ENCODE results near the gene CIAO1.
"Not testable (repeated sequence)": the region's sequence is repeated elsewhere in the genome, so short reads cannot be mapped to it uniquely, and the experiment has no call there.

The CIAO1 gene

GRCh38 chr2:96265840-96266679 lies at the start of gene CIAO1, which contains the start of gene TMEM127:
Gene CIAO1 (plus strand): TSS chr2:96266225. CDS start chr2:96266351, 126 bp downstream.
Gene TMEM127 (minus strand): TSS chr2:96265997. CDS start chr2:96265381, 616 bp downstream.
- peak; percentile 98 for DNase-seq

DNA sequence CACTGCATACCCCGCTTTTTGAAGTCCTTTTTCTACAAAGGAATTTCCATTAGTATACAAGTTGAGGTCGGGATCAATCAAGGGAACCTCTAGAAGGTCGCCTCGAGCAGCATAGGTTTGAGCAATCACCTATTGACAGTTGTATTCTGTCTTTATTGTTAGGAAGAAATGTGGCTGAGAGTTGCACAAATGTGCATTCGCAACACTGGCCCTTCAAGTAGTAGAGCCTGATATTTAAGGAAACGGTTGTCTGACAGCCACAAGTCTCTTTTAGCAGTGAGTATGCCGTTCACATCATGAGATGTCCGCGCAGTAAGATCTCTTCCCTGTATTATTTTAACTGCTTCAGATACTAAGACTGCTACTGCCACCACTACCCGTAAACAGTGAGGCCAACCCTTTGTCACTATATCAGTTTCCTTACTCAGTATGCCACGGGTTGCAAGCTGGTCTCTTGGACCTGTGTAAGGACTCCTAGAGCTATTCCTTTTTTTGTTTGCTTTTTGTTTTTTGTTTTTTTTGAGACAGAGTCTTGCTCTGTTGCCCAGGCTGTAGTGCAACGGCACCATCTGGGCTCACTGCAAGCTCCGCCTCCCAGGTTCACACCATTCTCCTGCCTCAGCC lies 47.4 kb upstream of the CIAO1 start:
- no peak for DNase-seq

DNA sequence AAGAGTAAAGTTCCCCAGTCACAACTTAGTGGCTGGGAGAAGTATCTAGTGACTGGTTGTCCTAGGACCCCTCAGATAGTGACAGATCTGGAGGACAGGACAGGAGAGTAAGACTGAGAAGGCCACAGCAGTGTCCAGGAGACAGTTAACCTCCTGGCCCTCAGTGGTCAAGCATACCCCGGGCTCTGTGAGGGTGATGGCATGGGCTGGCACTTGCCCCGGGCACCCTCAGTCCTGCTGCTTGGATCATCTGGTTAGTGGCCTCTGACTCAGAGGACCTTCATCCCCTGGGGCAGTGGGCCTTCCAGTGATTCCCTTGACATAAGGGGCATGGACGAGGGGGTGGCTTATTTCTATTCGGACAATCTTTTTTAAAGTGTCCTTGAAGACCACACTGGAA lies 46.1 kb upstream of the CIAO1 start:
- not testable (repeated sequence) for DNase-seq

- not testable (repeated sequence) for DNase-seq
Measured at GRCh38 chr2:96221106-96221505, 44.9 kb upstream of the CIAO1 start.

DNA sequence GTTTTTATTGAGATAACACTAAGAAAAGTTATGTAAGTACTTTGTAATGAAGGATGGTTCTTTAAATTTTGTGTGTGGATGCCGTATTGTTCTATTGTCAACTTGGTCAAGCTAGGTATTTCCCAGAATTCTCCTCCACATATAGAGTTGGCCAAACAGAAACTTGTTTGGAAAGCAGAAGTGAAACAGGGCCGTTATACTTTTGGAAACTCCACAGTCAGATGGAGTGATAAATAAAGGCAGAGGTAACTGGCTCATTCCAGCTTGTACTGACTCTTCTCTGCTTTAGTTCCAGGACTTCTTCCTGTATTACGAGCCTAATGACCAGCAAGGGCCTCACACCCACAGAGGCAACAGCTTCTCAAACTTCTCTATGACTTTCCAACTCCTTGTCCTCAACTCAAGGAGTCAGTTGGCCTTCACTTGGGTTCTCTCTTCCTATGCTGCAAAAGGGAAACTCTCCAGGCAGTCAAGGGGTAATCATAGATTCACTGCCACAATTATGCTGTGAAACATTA lies 41.0 kb upstream of the CIAO1 start:
- DNase-seq = no peak

DNA sequence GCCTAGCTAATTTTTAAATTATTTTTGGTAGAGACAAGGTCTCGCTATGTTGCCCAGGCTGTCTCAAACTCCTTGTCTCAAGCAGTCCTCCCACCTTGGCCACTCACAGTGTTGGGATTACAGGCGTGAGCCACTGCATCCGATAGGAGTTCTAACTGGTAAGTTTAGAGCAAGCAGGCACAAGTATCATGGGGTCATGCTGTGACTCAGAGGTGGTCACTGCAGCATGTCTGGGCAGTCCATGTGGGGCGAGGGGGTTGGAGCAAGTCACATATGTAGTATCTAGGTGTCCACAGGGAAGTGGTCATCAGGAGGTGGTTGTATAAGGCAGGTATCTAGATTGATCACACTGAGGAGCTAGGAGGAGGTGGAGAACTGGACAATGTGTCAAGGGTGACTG lies 34.7 kb upstream of the CIAO1 start:
- DNase-seq = no peak

- no peak for DNase-seq
Measured at GRCh38 chr2:96233436-96233835, 32.6 kb upstream of the CIAO1 start.

DNA sequence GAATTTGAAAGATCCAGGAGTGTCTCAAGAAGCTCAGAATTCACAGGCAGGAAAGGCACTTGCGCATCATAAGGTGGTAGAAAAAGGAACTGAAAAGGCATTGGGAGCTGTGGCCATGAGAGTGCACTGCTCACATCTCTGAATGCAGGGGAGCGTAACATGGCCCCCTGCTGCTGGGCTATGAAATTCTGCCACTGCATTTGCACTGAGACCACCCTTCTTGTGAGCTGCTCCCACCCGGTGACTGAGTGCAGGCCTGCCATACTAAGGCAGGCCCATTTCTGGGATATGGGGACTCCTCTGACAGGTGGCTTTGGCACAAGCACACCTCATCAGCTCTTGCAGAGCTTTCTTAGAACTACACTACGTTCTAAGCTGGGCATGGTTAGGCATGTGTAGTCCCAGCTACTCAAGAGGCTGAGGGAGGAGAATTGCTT lies 32.1 kb upstream of the CIAO1 start:
- no peak for DNase-seq

DNA sequence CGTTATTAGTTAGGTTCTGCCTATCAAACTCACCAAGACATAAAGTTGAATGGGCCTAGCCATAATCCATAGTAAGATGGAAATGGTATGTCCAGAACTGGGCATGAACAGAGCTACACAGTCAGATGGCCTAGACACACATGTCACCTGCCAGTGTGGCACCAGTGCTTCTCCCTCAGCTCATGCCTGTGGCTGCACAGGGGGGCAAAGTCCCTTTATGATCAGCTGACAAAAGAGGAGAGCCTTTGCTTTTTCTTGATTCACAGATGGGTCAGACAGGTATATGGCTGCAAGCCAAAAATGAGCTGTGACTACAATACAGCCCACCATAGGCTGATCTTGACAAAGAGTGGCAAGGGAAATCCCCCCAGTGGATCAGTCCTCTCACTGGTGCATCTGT lies 29.1 kb upstream of the CIAO1 start:
- no peak for DNase-seq

GRCh38 chr2:96238266-96238665 lies 27.8 kb upstream of the CIAO1 start:
- no peak for DNase-seq

DNA sequence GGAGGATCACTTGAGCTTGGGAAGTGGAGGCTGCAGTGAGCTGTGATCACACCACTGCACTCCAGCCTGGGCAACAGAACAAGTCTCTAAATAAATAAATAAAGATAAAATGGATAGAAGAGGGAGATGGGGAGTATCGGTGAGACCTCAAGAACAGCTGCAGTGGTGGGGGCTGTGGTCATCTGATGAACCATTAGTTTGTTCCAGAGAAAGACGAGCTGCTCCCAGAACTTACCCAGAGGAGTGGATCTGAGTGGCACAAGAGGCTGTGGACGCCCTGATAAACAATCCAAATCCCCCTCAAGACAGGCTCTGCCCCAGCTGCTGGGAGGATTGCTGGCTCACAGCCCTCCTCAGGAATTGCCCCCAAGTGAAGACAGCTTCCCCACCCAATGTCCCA lies 26.9 kb upstream of the CIAO1 start:
- no peak for DNase-seq

GRCh38 chr2:96239745-96240264 lies 26.2 kb upstream of the CIAO1 start:
- no peak for DNase-seq

GRCh38 chr2:96240341-96241038 lies 25.5 kb upstream of the CIAO1 start:
- DNase-seq = no peak

GRCh38 chr2:96241227-96241626 lies 24.8 kb upstream of the CIAO1 start:
- DNase-seq = no peak

GRCh38 chr2:96241900-96242611 lies 24.0 kb upstream of the CIAO1 start:
- peak; percentile 74 for DNase-seq

DNA sequence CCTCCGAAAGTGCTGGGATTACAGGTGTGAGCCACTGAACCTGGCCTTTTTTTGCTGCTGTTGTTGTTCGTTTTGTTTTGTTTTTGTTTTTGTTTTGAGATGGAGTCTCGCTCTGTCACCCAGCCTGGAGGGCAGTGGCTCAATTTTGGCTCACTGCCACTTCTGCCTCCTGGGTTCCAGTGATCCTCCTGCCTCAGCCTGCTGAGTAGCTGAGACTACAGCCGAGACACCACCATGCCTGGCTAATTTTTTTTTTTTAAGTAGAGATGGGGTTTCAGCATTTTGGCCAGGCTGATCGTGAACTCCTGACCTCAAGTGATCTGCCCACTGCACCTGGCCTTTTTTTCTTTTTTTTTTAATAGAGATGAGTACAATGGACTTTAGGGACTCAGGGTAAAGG lies 22.2 kb upstream of the CIAO1 start:
- DNase-seq = no peak

- no peak for DNase-seq
Measured at GRCh38 chr2:96245609-96246390, 20.2 kb upstream of the CIAO1 start.

- no peak for DNase-seq
Measured at GRCh38 chr2:96247009-96247408, 19.0 kb upstream of the CIAO1 start.

DNA sequence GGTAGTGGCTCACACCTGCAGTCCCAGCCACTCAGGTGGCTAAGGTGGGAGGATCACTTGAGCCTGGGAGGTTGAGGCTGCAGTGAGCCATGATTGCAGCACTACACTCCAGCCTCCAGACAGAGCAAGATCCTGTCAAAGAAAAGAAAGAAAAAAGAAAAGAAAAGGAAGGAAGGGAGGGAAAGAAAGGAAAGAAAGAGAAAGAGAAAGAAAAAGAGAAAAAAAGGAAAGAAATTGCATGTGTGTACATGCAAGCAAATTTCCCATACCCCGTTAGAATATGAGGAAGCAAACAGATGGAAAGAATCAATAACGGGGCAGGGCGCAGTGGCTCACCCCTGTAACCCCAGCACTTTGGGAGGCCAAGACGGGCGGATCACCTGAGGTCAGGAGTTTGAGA lies 18.1 kb upstream of the CIAO1 start:
- no peak for DNase-seq

DNA sequence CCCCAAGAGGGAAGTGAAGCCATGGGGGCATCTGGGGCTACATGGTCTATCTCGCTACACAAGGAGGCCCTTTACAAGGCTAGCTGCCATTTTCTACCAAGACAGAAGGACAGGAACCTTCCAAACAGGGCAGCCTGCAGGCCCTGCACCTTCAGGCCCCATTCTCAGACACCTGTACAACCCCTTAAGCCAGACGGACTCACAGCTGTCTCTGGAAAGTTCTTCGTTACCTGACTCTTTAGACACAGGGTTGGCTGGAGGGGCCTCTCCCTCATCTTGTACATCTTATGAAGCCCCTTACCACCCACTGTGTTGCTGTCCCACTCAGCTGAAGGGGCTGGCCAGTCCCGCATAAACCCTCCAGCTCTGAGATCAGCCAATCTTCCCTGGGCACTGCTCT lies 17.4 kb upstream of the CIAO1 start:
- no peak for DNase-seq

GRCh38 chr2:96249654-96250053 lies 16.4 kb upstream of the CIAO1 start:
- DNase-seq = no peak

DNA sequence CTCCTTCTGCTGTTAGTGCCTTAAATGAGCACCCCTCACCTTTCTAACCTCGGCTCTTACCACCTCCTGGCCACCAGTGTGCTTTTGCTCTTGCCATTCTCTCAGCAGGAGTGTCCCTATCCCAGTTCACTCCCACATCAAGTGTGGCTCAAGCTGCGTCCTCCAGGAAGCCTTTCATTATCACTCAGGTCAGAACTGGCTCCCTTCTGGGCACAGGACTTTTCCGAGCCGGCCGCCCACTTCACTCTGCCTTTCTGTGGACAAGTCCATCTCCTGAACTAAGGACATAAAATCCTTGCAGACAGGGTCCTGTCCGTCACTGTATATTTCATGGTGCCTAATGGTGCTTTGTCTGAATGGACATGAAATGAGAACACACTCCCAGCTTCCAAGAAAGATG lies 15.8 kb upstream of the CIAO1 start:
- no peak for DNase-seq
